ENCODE measurements around the gene UTF1.

UTF1 gene

DNA sequence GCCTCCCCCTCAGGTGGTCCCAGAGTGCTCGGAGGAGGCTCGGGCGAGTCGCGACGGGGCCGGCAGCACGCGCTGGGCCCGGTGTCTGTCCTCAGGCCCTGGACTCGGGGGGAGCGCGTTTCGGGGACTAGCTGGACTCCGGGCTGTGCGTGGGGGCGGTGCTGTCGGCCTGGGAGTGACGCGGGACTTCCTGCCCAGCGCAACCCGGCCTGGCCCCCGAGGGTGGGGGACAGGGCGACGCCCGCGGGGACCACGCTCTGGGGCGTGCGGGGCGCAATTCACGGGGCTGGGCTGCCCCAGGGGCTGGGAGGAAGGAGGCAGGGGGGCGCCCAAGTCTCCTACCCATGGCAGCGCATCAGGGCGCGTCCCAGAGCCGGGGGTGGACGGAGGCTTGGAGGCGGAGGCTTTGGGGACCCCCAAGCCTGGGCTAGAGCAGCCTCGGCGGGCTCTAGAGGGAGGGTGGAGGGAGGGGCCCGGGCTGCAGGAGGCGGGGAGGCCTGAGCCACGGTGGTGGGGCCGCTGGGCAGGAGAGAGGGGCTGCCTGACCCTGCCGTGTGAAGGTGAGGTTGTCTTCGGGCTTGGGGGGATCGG is 5.3 kb downstream of the UTF1 start:
- no peaks in the 10 kb centered on the region for H3K36me3 ChIP-seq (ENCODE audit: low read depth)
- no peak for DNase-seq (ENCODE audit: low spot score)
- ATAC-seq (ENCODE audit: low read depth): no peak
- TF ChIP-seq, protein P1, sequence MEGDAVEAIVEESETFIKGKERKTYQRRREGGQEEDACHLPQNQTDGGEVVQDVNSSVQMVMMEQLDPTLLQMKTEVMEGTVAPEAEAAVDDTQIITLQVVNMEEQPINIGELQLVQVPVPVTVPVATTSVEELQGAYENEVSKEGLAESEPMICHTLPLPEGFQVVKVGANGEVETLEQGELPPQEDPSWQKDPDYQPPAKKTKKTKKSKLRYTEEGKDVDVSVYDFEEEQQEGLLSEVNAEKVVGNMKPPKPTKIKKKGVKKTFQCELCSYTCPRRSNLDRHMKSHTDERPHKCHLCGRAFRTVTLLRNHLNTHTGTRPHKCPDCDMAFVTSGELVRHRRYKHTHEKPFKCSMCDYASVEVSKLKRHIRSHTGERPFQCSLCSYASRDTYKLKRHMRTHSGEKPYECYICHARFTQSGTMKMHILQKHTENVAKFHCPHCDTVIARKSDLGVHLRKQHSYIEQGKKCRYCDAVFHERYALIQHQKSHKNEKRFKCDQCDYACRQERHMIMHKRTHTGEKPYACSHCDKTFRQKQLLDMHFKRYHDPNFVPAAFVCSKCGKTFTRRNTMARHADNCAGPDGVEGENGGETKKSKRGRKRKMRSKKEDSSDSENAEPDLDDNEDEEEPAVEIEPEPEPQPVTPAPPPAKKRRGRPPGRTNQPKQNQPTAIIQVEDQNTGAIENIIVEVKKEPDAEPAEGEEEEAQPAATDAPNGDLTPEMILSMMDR (IDR thresholded peaks at IDR 0.05; ENCODE audit: poor library complexity, severe bottlenecking): no peak
- H3K9me3 ChIP-seq (ENCODE audit: severe bottlenecking): no peaks in the 10 kb centered on the region
- peaks cover 76% of the 10 kb centered on the region for H3K27me3 ChIP-seq (ENCODE audit: insufficient read depth, poor library complexity, severe bottlenecking)
- H3K27ac ChIP-seq (ENCODE audit: poor library complexity, severe bottlenecking): no peak overlapping the region
- no peaks in the 10 kb centered on the region for H3K4me1 ChIP-seq (ENCODE audit: insufficient read depth, poor library complexity, severe bottlenecking)
- no peak overlapping the region for H3K4me3 ChIP-seq (ENCODE audit: severe bottlenecking)

DNA sequence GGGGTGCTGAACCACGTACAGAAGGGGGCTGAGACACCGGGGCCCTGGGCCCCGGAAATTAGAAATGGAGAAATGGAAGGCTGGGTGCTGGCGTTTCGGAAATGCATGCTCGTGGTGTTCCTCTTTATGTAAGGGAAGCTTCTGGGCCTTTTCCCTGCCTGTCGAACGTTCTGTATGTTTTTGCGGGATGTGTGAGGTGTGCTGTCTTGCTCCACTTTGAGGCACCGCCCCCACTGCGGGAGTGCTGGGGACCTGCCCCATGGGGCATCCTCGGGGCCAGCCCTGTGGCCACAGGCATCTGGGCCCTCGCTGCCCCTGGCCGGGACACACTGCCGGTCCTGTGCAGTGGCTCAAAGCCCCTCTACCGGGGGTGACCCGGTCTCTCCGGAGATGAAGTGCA is 5.9 kb downstream of the UTF1 start:
- H3K4me1 ChIP-seq (ENCODE audit: insufficient read depth, poor library complexity, severe bottlenecking): no peaks in the 10 kb centered on the region
- DNase-seq (ENCODE audit: low spot score) (no peak), ATAC-seq (ENCODE audit: low read depth) (no peak)
- no peak overlapping the region for H3K4me3 ChIP-seq (ENCODE audit: severe bottlenecking)
- no peak overlapping the region for H3K27ac ChIP-seq (ENCODE audit: poor library complexity, severe bottlenecking)
- peaks cover 80% of the 10 kb centered on the region for H3K27me3 ChIP-seq (ENCODE audit: insufficient read depth, poor library complexity, severe bottlenecking)
- H3K36me3 ChIP-seq (ENCODE audit: low read depth): no peaks in the 10 kb centered on the region
- H3K9me3 ChIP-seq (ENCODE audit: severe bottlenecking): no peaks in the 10 kb centered on the region
- TF ChIP-seq, protein P1 (IDR thresholded peaks at IDR 0.05; ENCODE audit: poor library complexity, severe bottlenecking): no peak

DNA sequence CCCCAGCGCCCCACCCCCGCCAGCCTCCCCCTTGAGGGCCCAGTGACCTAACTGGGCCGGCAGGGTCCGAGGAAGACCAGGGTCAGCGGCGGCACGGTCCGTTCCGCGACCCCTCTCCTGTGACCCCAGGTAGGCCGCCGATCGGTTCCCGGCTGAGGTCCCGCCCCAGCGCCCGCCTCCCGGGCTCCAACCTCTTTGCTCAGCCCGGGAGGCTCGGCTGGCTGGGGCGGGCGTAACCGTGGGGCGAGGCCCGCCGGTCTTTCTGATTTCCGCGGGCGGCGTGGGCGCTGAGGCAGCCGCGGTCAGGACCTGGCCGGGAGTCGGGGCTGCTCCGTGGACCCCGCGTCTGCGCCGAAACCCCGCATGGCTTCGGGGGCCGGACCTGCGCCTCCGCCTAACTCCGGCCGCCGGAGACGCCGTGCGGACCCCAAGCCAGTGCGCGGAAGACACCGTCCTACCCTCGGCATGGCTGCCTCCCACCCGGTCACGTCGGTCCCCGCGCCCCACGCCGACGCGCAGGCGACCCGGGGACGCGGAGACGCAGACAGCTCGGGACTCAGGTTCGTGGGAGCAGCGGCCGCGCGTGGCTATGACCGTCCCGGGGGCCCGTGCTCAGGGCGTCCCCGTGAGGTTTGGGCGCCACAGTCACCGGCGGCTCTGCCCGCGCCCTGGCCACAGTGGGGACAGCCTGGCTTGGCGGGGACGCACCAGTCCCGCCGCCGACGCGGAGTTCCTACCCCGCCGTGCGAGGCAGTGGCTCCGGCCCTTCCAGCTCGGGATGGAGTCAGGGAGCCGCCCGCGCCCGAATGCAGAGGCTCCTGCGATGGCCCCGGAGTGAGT is 6.6 kb downstream of the UTF1 start:
- no peaks in the 10 kb centered on the region for H3K4me1 ChIP-seq (ENCODE audit: insufficient read depth, poor library complexity, severe bottlenecking)
- DNase-seq (ENCODE audit: low spot score): no peak
- no peaks in the 10 kb centered on the region for H3K36me3 ChIP-seq (ENCODE audit: low read depth)
- peak; percentile 22 for ATAC-seq (ENCODE audit: low read depth)
- peaks cover 81% of the 10 kb centered on the region for H3K27me3 ChIP-seq (ENCODE audit: insufficient read depth, poor library complexity, severe bottlenecking)
- TF ChIP-seq, protein P1 (IDR thresholded peaks at IDR 0.05; ENCODE audit: poor library complexity, severe bottlenecking): no peak
- H3K27ac ChIP-seq (ENCODE audit: poor library complexity, severe bottlenecking): no peak overlapping the region
- H3K9me3 ChIP-seq (ENCODE audit: severe bottlenecking): no peaks in the 10 kb centered on the region
- H3K4me3 ChIP-seq (ENCODE audit: severe bottlenecking): no peak overlapping the region

DNA sequence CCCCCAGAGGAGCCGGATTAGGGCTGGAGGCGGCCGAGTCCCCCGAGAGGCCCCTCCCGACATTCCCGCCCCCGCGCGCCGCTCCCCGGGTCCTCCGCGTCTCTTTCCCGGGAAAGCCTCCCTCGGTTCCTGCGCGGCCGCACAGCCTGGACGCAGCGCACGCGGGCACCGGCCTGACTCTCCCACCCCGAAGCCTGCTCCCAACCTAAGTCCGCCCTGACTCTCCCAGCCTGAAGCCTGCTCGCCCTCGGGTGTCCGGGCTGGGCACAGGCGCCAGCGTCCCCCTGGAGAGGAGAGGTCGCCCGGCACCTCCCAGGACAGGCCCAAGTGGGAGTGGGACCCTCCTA is 7.2 kb downstream of the UTF1 start:
- ATAC-seq (ENCODE audit: low read depth): peak; percentile 37

More for the DNA sequence above, 7.2 kb downstream of the UTF1 start:
- Histone ChIP-seq H3K27me3 (ENCODE audit: insufficient read depth, poor library complexity, severe bottlenecking) (peaks cover 76% of the 10 kb centered on the region), H3K27ac (ENCODE audit: poor library complexity, severe bottlenecking) (no peak overlapping the region), H3K4me1 (ENCODE audit: insufficient read depth, poor library complexity, severe bottlenecking) (no peaks in the 10 kb centered on the region), H3K4me3 (ENCODE audit: severe bottlenecking) (no peak overlapping the region), H3K36me3 (ENCODE audit: low read depth) (no peaks in the 10 kb centered on the region), H3K9me3 (ENCODE audit: severe bottlenecking) (no peaks in the 10 kb centered on the region)
- DNase-seq (ENCODE audit: low spot score): no peak
- TF ChIP-seq, protein P1 (IDR thresholded peaks at IDR 0.05; ENCODE audit: poor library complexity, severe bottlenecking): no peak

Measured in RWPE2 (cell line).